T-helper 2 cell treated with Interferon-gamma antibody and Interleukin-4, amounts not matched to agents 100 ng/mL and 5 ng/mL, for 36 hours (primary cell): ENCODE data around the gene FBXL13. TPM values are rescaled to one million over a fixed set of nuclear protein-coding genes. Genes with fewer than 3 reads are reported as not detected.

Experiments
- intact Hi-C: fragments of 100-400 bp; cut with micrococcal nuclease; formaldehyde crosslinking; loops from one replicate; pipeline ENCODE4 v1.15.1; 2023
- total RNA-seq: library from RNA; stranded (reverse); gene quantifications from 2 replicates; pipeline ENCODE4 v1.2.3, GENCODE V29; 2022

FBXL13 gene
- total RNA-seq, 1 donor from 2014 or later, result not detected

DNA sequence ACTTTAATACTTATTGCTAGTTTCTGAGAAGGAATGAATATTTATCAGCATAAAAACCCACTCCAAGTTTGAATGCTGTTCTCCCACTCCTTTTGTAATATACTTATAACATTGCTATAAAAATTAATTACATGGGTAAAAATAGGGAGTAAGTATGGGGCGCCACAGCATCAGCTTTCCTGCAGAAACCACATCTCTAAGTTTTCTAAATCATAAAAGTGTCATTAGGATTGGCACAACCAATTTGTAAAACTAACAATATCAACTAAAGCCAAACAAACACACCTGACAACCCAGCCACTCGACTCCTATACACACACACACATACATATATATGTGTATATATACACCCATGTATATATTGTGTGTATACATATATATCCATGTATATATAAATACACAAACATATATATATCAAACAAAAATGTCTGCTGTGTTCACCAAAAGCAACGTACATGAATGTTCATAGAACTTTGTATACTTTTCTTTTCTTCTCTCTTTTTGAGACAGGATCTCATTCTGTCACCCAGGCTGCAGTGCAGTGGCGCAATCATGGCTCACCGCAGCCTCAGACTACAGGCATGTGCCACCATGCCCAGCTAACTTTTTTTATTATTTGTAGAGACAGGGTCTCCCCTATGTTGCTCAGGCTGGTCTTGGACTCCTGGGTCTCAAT, 176.6 kb downstream of the FBXL13 start:
- intact Hi-C loops, result no loop called here

DNA sequence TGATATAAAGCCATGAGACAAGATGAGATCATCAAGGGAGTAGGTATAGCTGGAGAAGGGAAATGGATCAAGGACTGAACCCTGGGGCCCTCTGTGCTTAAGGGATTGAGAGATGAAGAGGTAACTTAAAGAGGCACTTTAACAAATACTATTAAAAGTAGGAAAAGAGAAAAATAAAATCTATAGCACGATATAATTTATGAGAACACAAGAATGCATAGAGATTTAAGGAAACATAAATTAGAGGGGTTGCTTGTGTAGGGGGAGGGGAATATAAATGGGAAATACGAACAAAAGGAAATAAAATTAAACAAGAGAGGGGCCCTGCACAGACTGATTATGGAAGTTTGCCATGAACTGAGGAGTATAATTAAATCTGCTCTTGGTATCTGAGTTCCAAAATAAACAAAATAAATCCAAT, 177.4 kb downstream of the FBXL13 start:
- intact Hi-C loops, result no loop called here

DNA sequence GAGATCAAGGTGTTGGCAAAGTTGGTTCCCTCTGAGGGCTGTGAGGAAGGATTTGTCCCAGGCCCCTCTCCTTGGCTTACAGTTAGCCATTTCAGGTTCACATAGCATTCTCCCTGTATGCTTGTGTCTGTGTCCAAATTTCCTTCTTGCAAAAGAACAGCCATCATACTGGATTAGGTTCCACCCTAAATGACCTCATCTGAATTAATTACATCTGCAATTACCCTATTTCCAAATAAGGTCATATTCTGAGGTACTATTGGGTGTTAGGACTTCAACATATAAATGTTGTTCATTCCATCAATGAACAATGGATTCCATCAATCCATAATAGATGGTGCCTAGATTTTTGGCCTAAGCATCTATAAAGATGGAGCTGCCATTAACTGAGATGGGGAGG, 178.0 kb downstream of the FBXL13 start:
- intact Hi-C loops, result no loop called here

DNA sequence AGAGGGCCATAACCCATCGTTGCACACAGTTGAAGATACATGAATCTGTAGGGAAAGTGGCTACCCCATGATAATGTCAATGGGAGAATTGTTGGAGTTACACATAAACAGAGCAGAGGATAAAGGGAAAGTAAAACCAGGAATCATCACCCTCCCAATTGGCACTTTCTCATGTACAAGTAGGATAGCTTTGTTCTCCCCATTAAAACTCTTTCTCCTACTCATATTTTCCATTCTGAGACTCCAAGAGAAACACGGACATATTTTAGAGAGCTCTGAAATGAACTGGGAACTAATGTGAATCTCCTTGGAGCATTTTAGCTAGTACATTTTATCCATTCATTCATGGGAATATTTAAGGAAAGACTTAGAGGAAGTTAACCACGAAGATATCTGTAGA, 179.0 kb downstream of the FBXL13 start:
- intact Hi-C loops, result no loop called here

DNA sequence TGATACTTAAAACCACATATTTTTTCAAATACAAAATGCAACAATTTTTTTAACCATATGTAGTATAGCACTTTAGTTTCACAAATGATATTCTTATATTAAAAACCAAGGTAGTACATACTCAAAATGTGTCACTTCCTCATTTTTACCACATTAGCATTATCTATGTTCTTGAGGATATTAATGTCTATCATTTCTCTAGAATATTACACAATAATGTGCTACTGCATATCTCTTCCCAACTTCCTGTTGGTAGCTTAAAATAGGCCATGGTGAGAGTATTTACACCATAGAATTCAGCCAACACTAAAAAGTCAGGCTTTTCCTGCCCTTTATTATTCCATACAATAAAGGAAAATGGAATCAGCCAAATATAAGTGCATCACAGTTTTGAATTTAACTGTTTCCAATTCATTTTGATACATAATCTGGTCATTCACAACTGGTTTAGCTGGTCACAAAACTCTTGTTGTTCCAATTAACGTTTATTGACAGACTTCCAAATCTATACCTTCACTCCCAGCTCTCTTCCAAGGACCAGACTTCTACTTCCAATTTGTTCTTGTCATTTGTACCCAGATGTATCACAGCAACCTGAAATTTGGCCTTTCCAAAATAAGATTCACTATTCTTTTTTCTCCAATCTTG, 181.8 kb downstream of the FBXL13 start:
- intact Hi-C loops, result no loop called here

DNA sequence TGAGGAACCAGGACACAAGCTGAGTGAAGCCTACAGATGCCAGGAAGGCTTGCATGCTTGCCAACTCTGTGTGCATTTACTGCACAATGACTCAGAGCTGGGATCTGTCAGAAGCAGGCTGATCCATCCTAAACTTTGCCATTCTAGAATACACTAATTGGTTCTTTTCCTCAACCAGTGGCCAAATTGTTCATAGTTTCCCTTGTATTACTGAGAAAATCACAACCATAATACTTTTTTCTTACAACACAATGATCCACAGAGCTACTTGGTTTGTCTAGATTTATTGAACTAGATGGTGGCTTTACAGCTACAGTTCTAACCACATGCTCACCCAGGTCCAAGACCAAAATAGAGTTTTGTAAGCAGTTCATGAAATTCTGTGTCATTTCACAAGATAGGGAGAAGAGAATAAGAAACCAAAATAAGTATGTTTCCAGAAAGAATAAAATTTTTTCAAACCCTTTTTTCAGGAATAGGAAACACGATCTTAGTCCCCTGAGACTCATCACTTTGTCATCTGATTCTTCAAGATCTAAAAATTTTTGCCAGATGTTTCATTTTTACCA, 182.8 kb downstream of the FBXL13 start:
- intact Hi-C loops, result no loop called here

DNA sequence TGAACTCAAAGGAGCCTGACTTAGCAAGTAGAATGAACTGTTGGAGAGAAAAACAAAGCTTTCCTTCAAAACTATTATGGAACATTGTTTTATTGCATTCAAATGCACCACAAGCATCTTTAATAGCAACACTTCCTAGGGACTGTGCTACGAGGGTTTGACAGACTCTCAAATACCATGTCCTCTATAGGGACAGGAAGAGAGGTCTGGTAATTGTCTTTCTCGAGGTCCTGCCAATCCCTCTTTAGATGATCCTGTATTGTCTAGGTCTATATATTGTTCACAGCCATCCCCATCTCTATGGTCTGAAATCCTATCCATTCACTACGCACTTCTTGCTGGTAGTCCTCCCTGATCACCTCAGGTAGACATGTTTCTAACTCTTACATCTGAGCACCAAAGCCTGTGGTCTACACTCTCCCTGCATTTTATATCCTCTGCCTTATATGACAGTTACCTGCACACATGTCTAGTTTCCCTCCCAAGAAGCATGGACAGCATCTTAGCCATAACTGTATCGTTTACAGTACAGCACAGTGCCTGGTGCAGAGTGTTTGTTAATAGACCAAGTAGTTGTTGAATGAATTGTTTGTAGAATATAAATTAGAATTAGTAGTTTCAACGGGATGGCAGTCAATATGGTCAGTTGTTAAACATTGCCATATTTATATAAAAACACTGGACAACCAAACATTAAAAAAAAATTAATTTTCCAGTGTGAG, 183.5 kb downstream of the FBXL13 start:
- intact Hi-C loops, result no loop called here

DNA sequence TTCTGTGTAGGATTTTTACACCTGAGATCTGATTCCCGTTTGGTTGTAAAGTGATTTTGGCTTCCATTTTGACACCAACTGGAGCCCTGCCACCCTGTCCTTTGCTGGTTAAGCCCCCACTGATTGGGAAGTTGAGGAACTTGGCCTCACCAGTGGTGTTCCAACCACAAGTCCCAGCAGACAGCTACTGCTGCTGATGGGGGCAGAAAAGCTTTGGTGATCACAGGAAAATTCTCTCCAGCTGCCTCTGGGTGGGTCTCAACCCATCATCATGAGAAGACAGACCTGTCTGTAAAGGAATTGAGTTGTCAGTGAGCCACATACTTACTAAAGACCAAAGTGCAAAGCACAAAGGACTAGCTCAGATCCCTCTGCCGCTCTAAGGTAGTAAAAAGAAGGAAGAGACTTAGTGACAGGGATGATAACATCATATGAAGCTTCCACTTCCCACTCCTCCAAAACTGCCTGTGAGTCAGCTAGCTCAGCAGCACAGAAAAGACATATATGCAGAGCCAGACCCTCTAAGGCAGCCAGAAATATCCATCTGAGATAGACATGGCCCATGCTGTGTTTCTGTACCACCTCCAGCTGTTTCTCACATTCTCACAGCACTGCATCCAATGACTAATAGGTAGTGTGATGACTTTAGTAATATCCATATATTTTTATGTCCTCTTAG, 184.2 kb downstream of the FBXL13 start:
- intact Hi-C loops, result no loop called here

DNA sequence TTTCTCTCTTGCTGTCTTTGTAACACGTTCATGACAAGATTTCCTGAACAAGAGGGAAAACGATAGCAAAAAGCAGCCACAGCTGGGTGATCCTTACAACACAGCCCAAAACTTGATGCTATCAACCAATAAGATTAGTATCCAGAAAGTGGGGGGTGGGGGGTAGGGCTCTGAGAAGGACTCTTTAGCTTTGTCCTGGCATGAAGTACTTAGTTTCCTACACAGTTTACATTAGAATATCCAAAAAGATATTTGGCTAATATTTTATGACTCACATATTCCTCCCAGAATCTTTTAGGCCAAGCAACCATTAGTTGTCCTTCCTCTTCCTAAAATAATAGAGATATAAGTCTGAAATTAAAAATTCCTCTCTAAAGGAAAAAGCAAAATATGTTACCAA, 184.7 kb downstream of the FBXL13 start:
- intact Hi-C loops, result no loop called here

DNA sequence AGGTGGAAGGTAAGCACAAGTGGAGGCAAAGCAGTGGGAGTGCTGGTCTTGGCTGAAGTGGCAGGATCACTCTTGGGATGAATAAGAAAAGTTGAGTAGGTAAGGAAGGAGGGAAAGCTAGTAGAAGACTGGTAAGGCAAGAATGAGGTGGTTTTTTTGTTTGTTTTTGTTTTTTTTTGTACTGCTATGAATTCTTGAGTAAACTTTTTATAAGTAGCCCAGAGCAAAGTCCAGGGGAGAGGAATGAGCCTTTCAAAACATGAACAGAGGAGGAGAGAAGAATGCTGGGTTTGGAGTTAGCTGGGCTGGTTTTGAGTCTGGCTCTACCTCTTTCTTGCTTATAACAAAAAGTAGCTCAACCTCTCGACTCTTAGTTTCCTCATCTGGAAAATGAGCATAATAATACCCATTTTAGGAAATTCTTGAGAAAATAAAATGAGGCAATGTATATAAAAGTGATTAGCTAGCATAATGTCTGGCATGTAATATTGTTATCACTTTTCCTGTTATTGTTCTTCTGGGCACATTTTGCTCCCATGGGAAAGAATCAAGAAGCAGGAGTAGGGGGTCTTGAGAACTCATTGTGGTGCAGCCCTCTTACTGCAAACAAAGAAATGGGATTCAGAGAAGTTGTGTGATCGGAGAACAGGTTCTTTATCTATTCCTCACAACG, 185.9 kb downstream of the FBXL13 start:
- intact Hi-C loops, result no loop called here

DNA sequence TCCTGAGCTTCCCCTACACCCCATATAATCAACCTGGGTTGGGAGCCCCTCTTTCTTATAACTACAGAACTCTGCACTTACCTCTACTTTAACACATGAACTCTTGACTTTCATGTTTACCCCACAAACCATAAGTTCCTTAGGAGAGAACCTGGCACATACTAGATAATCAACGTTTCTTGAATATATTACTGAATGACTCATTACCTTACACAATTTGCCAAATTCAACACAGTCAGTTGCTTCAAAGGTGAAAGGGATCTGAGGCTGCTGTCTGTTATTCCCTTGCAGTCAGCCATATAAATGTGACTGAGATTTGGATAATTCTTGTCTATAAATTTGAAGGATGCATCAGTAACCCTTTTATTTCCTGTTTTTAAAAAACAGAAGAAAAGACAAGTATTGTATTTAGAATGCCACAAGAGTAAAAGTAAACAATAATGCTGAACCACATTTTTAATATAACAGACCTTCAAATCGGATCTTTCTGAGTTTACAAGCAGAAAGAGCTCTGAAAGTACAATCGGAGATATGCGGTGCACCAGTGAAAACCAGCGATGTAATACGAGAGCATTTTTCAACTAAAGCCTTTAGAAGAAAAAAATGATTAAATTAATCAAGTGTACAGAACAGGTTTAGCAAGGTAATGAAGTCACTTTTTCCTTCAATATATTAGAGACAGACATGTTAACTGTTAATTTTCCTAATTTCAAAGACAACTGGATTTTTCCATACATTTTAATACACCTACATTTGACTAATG, 191.3 kb downstream of the FBXL13 start:
- intact Hi-C loops, result no loop called here

DNA sequence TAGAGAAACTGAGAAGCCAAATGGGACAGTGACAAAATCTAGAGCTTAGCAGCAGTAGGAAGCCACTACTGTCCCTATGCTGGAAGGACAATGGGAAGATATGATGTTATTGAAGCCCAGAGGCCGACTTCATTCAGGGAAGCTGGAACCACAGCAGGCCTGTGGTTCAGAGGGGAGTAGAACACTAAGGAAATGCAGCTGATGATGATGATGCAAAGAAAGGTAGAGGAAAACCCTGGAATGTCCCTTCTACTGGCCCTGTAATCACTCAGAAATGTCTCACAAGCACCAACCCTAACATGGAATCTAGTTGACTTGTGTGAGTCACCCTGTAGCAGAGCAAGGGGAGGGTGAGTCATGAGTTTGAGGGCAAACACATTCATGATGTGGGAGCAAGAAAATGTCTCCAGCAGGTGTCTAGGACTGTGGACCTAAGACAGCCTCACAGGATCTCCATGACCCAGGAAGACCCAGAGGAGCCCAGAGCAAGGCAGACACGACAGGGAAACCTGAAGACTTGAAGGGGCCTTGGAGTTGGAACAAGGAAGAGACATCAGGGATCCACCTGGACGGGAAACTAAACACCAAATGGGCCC, 198.8 kb downstream of the FBXL13 start:
- intact Hi-C loops, result no loop called here

DNA sequence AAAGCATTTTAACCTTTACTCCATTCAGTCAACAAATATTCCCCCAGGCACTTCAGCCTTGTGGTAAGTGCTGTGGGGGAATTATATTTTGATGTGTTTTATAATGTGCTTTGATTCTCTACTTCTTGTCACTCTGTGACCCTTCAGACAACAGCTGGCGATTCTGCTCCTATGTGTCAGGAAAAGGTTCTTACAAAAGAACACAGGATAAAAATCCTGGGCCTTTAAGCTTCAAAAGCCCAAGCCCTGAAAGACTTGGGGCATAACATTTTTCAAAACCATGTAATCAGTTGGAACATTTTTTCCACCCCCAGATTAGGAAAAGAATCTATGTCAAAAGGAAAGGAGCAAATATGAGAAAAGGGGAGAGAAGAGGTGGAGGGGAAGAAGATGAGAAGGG, 199.6 kb downstream of the FBXL13 start:
- intact Hi-C loops, result no loop called here

DNA sequence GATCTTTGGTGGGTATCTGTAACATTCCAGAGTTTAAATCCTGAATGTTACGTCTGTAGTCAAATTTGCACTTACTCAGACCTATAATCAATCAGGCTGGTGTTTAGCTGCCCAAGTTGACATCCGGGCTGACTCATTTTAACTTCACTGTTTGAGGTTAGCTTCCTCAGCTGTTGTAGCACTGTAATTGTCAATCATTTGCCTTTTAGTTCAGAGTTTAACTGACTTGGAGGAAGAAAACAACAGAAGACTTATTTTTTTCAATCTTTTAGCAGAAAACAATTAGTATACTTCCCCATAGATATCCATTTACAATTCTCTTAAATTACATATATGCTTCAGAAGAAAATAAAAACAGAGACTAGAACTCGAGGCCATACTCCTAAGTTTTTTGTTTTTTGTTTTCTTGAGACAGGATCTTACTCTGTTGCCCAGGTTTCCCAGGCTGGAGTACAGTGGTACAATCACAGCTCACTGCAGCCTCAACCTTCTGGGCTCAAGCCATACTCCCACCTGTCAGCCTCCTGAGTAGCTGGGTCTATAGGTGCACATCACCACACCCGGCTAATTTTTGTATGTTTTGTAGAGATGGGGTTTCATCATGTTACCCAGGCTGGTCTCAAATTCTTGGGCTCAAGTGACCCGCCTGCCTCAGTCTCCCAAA, 200.3 kb downstream of the FBXL13 start:
- intact Hi-C loops, result no loop called here

DNA sequence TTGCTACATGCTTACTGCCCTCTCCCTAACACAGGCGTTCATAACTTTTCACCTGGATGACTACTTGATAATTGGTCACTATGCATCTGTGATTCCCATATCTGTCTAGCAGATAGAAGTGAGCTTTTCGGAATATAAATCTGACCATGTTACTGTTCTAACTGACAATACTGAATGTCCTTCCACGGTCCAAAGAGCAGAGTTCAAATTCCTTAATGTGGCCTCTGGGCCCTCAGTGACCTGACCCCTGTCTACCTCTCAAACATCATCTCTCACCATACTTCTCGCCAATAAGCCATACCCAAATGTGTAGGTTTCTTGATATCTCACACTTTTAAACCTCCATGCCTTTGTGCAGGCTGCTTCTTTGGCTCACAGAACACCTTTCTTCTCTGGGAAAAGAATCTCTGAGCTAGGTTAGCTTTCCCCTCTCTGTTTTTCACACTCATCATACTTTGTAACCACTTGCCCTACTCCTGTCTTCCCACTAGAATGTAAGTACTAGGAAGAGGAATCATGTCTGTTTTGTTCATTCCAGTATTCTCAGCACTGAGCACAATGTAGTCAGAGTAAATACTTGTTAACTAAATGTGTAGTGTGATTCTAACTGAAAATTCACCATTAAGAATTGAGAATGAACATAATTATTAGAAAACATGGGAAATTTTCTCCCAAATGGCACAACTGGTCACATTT, 201.0 kb downstream of the FBXL13 start:
- intact Hi-C loops, result no loop called here

DNA sequence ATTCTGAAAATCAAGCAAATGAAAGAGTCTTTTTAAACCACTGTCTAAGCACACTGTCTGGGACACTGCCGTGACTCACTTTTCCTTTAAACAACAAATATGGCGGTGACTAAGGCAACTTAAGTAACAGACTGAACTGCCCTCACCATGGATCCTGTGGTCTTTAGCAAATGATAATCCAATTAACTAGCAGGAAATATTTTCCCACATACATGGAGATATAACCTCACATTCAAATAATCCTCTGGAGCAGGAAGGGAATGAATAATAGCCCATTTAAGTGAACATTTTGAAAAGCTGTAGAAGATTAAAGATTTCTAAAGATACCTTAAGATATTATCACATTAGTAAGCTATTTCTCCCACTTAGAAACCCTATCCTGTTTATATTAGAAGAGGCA, 202.1 kb downstream of the FBXL13 start:
- intact Hi-C loops, result no loop called here

DNA sequence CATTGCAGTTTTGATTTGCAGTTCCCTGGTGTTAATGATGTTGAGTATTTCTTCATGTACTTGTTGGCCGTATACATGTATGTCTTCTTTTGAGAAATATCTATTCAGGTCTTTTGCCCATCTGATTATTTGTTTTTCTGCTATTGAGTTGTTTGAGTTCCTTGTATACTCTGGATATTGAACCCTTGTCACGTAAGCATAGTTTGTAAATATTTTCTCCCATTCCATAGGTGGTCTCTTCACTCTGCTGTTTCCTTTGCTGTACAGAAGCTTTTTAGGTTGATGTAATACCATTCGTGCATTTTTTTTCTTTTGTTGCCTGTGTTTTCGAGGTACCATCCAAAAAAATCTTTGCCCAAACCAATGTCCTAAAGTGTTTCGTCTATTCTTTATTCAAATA, 205.4 kb downstream of the FBXL13 start:
- intact Hi-C loops, result no loop called here

DNA sequence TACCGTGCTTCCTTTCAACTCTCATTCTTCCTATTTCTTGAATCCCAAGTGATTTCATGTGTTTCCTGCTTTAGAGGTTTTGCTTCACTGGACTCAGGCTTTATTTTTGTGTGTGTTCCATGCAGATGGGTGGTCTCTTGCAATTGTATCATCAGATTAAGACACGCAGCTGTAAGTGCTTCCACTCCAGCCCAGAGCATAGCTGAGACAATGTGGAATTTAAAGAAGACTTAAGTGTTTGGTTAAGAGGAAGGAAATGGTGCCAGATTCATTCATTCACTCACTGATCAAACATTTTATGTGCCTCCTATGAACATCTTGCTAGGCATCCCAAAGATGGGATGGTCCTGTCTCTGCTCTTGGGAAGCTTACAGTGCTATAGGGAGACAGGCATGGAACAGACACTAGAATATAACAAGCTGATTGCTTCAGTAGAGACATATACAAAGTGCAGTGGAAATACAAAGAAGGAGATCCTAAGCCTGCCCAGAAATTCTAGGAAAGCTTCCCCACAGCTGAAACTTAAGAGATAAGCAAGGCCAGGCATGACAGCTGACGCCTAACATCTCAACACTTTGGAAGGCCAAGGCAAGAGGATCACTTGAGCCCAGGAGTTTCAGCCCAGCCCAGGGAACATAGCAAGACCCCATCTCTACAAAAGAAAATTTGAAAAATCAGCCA, 207.9 kb downstream of the FBXL13 start:
- intact Hi-C loops, result no loop called here
